ENCODE measurements around the gene GGCX.

DNA sequence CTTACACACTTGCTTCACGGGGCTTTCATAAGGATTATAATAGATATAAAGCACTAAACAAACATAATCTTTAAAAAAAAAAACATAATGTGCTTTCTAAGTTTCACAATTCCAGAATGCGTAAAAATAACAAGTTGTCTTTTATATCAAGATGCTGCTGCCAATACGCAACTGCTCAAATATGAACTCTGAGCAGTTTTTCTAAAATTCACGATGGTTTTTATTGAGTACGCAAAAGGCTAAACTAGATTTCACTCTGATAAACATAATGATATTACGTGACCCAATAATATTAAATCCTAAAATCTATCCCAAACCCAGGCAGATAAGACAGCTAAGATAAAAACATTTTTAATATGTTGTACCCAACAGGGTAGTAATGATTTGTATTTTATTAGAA is 47.0 kb downstream of the GGCX start:
- no peak for TF ChIP-seq POLR2A (IDR thresholded peaks at IDR 0.05)
- TF ChIP-seq, protein P1, sequence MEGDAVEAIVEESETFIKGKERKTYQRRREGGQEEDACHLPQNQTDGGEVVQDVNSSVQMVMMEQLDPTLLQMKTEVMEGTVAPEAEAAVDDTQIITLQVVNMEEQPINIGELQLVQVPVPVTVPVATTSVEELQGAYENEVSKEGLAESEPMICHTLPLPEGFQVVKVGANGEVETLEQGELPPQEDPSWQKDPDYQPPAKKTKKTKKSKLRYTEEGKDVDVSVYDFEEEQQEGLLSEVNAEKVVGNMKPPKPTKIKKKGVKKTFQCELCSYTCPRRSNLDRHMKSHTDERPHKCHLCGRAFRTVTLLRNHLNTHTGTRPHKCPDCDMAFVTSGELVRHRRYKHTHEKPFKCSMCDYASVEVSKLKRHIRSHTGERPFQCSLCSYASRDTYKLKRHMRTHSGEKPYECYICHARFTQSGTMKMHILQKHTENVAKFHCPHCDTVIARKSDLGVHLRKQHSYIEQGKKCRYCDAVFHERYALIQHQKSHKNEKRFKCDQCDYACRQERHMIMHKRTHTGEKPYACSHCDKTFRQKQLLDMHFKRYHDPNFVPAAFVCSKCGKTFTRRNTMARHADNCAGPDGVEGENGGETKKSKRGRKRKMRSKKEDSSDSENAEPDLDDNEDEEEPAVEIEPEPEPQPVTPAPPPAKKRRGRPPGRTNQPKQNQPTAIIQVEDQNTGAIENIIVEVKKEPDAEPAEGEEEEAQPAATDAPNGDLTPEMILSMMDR (IDR thresholded peaks at IDR 0.05), result no peak
